Astrocyte (in vitro differentiated cells and primary cell): ENCODE results near the gene OSMR. TPM values are rescaled to one million over a fixed set of nuclear protein-coding genes. Genes with fewer than 3 reads are reported as not detected.

Experiments
- DNase-seq: peaks from one replicate; pipeline ENCODE4 v3.0.0-alpha.2; 2010; ENCODE audit warnings: low read depth
- FAIRE-seq: peaks from 2 replicates; lab custom pipeline; 2011; peaks lifted over from hg19 to GRCh38; lab: Jason Lieb, UNC
- H2AFZ ChIP-seq: 2 replicates; pipeline ENCODE4 v1.6.0; 2012; ENCODE audit warnings: low read depth, low read length, inconsistent platforms
- H3K27ac ChIP-seq: 2 replicates; pipeline ENCODE4 v1.5.1; 2011; ENCODE audit warnings: low read depth, low read length, inconsistent platforms
- H3K27me3 ChIP-seq: 2 replicates; pipeline ENCODE4 v1.6.0; 2011; ENCODE audit warnings: low read length, inconsistent platforms; ENCODE audit not compliant: insufficient read depth
- H3K36me3 ChIP-seq: 2 replicates; pipeline ENCODE4 v1.5.1; 2011; ENCODE audit warnings: low read length, inconsistent platforms; ENCODE audit not compliant: insufficient read depth
- H3K4me1 ChIP-seq: 2 replicates; pipeline ENCODE4 v1.5.1; 2011; ENCODE audit warnings: low read length, inconsistent platforms; ENCODE audit not compliant: insufficient read depth
- H3K4me2 ChIP-seq: 2 replicates; pipeline ENCODE4 v1.6.0; 2012; ENCODE audit warnings: low read length, inconsistent platforms
- H3K4me3 ChIP-seq: 2 replicates; pipeline ENCODE4 v1.5.1; 2011; ENCODE audit warnings: low read depth, mild to moderate bottlenecking, low read length, inconsistent platforms; ENCODE audit not compliant: insufficient read depth
- H3K79me2 ChIP-seq: 2 replicates; pipeline ENCODE4 v1.6.0; 2012; ENCODE audit warnings: mild to moderate bottlenecking, low read length, inconsistent platforms; ENCODE audit not compliant: insufficient read depth
- H3K9ac ChIP-seq: 2 replicates; pipeline ENCODE4 v1.6.0; 2012; ENCODE audit warnings: mild to moderate bottlenecking, low read length, inconsistent platforms
- H3K9me3 ChIP-seq: 2 replicates; pipeline ENCODE4 v1.5.1; 2012; ENCODE audit warnings: low read depth, mild to moderate bottlenecking, low read length, inconsistent platforms; ENCODE audit not compliant: insufficient read depth
- H4K20me1 ChIP-seq: 2 replicates; pipeline ENCODE4 v1.6.0; 2012; ENCODE audit warnings: low read length, inconsistent platforms; ENCODE audit not compliant: insufficient read depth
- H3K27ac Mint-ChIP-seq: one replicate; pipeline ENCODE4 v1.8.0; 2021; ENCODE audit warnings: mild to moderate bottlenecking, mixed read lengths; ENCODE audit not compliant: unreplicated experiment
- H3K27me3 Mint-ChIP-seq: one replicate; pipeline ENCODE4 v1.8.0; 2021; ENCODE audit warnings: low read depth, mixed read lengths; ENCODE audit not compliant: unreplicated experiment
- H3K36me3 Mint-ChIP-seq: one replicate; pipeline ENCODE4 v1.8.0; 2021; ENCODE audit warnings: low read depth, mixed read lengths; ENCODE audit not compliant: unreplicated experiment
- H3K4me1 Mint-ChIP-seq: one replicate; pipeline ENCODE4 v1.8.0; 2021; ENCODE audit warnings: low read depth, mixed read lengths; ENCODE audit not compliant: unreplicated experiment
- H3K4me3 Mint-ChIP-seq: one replicate; pipeline ENCODE4 v1.8.0; 2021; ENCODE audit warnings: mild to moderate bottlenecking, moderate library complexity, mixed read lengths; ENCODE audit not compliant: unreplicated experiment
- H3K9me3 Mint-ChIP-seq: one replicate; pipeline ENCODE4 v1.8.0; 2021; ENCODE audit warnings: mild to moderate bottlenecking, mixed read lengths; ENCODE audit not compliant: unreplicated experiment
- EZH2 ChIP-seq: IDR thresholded peaks from 2 replicates; pipeline ENCODE4 v1.6.1; 2012; ENCODE audit warnings: mild to moderate bottlenecking, low read length, inconsistent platforms; ENCODE audit not compliant: insufficient read depth
- total RNA-seq: library from RNA; stranded (reverse); gene quantifications from 2 replicates; pipeline ENCODE4 v1.2.1, GENCODE V29; 2021
- TF ChIP-seq, protein P1 (sequence below): IDR thresholded peaks from 2 replicates; pipeline ENCODE4 v1.5.1; 2011; ENCODE audit warnings: low read depth, mild to moderate bottlenecking, inconsistent platforms, low read length, moderate library complexity; ENCODE audit not compliant: insufficient read depth

The OSMR gene
- total RNA-seq, 1 donor from 2014 or later, result 38.6 TPM

DNA sequence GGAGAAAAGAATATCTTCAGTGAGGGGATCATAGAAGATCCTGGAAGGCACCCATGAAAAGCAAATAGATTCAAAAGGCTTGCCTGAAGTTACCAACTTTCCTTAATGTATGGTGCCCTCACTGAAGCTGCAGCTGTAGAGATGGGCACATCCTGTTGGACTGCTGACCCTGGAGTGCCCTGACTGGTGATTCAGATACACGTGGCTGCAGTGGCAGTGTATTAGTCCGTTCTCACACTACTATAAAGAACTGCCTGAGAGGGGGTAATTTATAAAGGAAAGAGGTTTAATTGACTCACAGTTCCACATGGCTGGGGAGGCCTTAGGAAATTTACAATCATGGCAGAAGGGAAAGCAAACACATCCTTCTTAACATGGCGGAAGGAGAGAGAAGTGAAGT lies 80.3 kb downstream of the OSMR start:
- TF ChIP-seq EZH2, result no peak
- TF ChIP-seq, protein P1, sequence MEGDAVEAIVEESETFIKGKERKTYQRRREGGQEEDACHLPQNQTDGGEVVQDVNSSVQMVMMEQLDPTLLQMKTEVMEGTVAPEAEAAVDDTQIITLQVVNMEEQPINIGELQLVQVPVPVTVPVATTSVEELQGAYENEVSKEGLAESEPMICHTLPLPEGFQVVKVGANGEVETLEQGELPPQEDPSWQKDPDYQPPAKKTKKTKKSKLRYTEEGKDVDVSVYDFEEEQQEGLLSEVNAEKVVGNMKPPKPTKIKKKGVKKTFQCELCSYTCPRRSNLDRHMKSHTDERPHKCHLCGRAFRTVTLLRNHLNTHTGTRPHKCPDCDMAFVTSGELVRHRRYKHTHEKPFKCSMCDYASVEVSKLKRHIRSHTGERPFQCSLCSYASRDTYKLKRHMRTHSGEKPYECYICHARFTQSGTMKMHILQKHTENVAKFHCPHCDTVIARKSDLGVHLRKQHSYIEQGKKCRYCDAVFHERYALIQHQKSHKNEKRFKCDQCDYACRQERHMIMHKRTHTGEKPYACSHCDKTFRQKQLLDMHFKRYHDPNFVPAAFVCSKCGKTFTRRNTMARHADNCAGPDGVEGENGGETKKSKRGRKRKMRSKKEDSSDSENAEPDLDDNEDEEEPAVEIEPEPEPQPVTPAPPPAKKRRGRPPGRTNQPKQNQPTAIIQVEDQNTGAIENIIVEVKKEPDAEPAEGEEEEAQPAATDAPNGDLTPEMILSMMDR, result no peak
- H3K4me1 Mint-ChIP-seq, result peaks cover 44% of the 10 kb centered on the region
- peak overlapping the region; percentile 94 for H3K27ac Mint-ChIP-seq
- Histone ChIP-seq H4K20me1 (peaks cover 6% of the 10 kb centered on the region), H3K27ac (peak overlapping the region; percentile 82), H2AFZ (no peak overlapping the region), H3K4me3 (no peak overlapping the region), H3K4me2 (peak overlapping the region; percentile 61), H3K79me2 (no peaks in the 10 kb centered on the region), H3K9me3 (no peaks in the 10 kb centered on the region), H3K27me3 (no peaks in the 10 kb centered on the region), H3K36me3 (peaks cover 22% of the 10 kb centered on the region), H3K4me1 (peaks cover 27% of the 10 kb centered on the region), H3K9ac (peak overlapping the region; percentile 72)
- no peaks in the 10 kb centered on the region for H3K27me3 Mint-ChIP-seq
- H3K4me3 Mint-ChIP-seq, result peak overlapping the region; percentile 64
- FAIRE-seq (no peak), DNase-seq (peak; percentile 58)
- no peaks in the 10 kb centered on the region for H3K9me3 Mint-ChIP-seq
- H3K36me3 Mint-ChIP-seq, result peaks cover 17% of the 10 kb centered on the region

DNA sequence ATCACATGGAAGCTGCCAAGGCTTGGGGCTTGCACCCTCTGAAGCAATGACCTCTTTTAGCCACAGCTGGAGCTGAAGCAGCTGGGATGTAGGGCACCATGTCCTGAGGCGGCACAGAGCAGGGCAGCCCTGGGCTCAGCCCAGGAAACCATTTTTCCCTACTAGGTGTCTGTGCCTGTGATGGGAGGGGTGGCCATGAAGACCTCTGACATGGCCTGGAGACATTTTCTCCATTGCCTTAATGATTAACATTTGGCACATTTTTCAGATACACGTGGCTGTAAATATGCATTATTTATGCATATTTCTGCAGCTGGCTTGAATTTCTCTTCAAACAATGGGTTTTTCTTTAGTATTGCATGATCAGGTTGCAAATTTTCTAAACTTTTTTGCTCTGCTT lies 81.7 kb downstream of the OSMR start:
- Mint-ChIP-seq H3K9me3 (no peaks in the 10 kb centered on the region), H3K4me3 (no peak overlapping the region), H3K27me3 (no peaks in the 10 kb centered on the region), H3K4me1 (peaks cover 46% of the 10 kb centered on the region), H3K27ac (no peak overlapping the region), H3K36me3 (peaks cover 14% of the 10 kb centered on the region)
- DNase-seq (no peak), FAIRE-seq (no peak)
- Histone ChIP-seq H3K4me1 (peaks cover 27% of the 10 kb centered on the region), H3K36me3 (peaks cover 27% of the 10 kb centered on the region), H3K9me3 (no peaks in the 10 kb centered on the region), H3K79me2 (no peaks in the 10 kb centered on the region), H3K9ac (no peak overlapping the region), H2AFZ (no peak overlapping the region), H3K4me3 (no peak overlapping the region), H4K20me1 (peaks cover under 1% of the 10 kb centered on the region), H3K27me3 (no peaks in the 10 kb centered on the region), H3K4me2 (no peak overlapping the region), H3K27ac (no peak overlapping the region)
- TF ChIP-seq, protein P1, result no peak
- no peak for TF ChIP-seq EZH2

DNA sequence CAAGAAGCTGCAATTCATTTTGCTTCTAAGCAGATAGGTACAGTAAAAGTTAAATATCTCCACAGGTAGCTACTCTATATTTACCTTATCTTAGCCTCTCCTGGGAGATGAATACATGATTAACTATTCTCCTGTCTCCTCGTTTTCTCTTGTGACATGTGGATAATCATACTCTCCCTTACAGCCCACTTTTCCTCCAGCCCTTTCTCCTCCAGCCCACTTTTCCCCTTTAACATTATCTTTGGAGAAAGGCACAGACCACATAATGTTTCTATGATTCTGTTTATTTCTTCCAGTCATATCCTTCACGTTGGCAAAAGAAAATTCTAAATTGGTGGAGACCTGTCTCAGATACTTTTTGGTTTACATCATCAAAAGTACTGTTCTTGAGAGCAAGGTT lies 84.0 kb downstream of the OSMR start:
- H3K27me3 ChIP-seq, result no peaks in the 10 kb centered on the region
- H3K4me1 ChIP-seq, result peaks cover 22% of the 10 kb centered on the region
- Mint-ChIP-seq H3K4me3 (no peak overlapping the region), H3K36me3 (peaks cover 19% of the 10 kb centered on the region), H3K27me3 (no peaks in the 10 kb centered on the region), H3K4me1 (peaks cover 34% of the 10 kb centered on the region), H3K9me3 (no peaks in the 10 kb centered on the region), H3K27ac (no peak overlapping the region)
- H3K4me2 ChIP-seq, result no peak overlapping the region
- H3K9ac ChIP-seq, result no peak overlapping the region
- no peak overlapping the region for H3K4me3 ChIP-seq
- H4K20me1 ChIP-seq, result no peaks in the 10 kb centered on the region
- no peak overlapping the region for H3K27ac ChIP-seq
- TF ChIP-seq, protein P1, result no peak
- no peak for TF ChIP-seq EZH2
- H3K36me3 ChIP-seq, result peaks cover 37% of the 10 kb centered on the region
- H3K79me2 ChIP-seq, result no peaks in the 10 kb centered on the region
- DNase-seq, result no peak
- H3K9me3 ChIP-seq, result no peaks in the 10 kb centered on the region
- FAIRE-seq, result no peak
- H2AFZ ChIP-seq, result no peak overlapping the region
